Activated CD8-positive, alpha-beta memory T cell treated with anti-CD3 and anti-CD28 coated beads, Interleukin-2, amount 50 U/mL, for 24 hours (primary cell): ENCODE results near the gene MEF2C.

Experiments
- DNase-seq: peaks from one replicate; pipeline ENCODE4 v3.0.0-alpha.2; 2020; ENCODE audit errors: extremely low read depth

Gene MEF2C

GRCh38 chr5:88718736-88719135 is 164.2 kb downstream of the MEF2C start:
- no peak for DNase-seq

DNA sequence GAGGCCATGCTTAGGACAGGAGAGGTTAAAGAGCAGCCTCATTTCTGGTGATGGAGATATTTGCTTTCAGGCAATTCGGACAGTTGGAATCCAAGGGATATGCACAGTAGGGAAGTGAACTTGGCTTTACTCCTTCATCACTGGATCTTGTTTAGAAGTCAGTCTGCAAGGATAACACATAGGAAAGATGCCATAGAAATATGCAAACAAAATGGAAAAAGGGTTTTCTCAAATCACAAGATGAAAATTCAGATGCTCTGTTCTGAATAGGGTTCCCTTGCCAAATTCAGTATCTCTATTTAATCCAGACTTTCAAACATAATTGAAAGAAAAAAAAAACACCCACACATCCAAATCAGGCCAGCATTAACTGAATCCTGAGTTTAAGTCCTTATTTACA is 166.9 kb downstream of the MEF2C start:
- no peak for DNase-seq

GRCh38 chr5:88715503-88715902 is 167.5 kb downstream of the MEF2C start:
- no peak for DNase-seq

- no peak for DNase-seq
Observed at GRCh38 chr5:88713818-88714217, 169.2 kb downstream of the MEF2C start.

DNA sequence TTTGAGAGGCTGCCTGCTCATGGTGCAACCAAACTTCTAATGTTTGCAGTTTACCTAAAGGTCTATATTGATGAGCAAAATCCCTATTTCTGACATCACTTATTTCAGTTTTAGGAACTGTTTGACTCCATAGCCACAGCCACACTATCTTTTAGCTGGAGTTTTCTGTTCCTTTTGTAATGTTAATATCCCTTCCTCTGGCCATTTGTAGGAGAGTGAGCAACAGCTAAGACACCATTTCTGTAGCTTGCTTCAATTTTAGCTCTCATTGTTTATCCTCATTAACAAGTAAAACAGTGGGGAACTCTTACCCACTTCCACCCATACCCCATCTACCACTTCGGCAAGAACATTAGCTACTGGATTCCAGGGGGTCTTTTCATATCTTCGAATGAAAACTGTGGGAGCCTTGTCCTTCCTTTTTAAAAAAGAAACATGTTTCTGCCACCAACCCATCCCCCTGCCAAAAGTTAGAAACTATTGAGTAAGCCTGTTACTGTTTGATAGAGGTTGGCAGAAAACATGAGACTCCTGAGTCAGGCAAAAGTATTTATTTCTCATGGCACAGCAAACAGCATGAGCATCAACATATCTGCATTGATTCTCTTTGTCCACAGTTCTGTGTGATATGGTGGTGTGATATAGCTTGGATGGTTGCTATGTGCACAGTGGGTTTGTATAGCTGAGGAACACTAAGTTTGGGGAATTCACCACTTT is 174.1 kb downstream of the MEF2C start:
- no peak for DNase-seq

DNA sequence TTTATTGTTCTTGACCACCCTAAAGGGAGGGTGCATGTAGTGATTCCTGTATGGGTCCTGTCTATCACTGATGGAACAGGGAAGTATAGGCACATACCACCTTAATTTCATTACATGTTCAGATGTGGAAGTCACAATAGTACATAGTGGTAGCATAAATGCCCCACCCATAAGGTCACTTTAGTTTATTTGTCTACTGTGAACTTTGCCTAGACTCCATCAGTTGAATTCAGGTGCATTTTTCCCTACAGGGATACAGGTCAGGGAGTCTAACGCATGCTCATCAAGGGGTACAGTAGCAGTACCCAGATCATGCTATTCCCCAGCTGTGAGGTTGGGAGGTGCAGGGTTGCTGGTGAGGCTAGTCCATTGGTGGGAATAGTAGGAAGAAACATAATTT is 175.0 kb downstream of the MEF2C start:
- DNase-seq, result no peak

DNA sequence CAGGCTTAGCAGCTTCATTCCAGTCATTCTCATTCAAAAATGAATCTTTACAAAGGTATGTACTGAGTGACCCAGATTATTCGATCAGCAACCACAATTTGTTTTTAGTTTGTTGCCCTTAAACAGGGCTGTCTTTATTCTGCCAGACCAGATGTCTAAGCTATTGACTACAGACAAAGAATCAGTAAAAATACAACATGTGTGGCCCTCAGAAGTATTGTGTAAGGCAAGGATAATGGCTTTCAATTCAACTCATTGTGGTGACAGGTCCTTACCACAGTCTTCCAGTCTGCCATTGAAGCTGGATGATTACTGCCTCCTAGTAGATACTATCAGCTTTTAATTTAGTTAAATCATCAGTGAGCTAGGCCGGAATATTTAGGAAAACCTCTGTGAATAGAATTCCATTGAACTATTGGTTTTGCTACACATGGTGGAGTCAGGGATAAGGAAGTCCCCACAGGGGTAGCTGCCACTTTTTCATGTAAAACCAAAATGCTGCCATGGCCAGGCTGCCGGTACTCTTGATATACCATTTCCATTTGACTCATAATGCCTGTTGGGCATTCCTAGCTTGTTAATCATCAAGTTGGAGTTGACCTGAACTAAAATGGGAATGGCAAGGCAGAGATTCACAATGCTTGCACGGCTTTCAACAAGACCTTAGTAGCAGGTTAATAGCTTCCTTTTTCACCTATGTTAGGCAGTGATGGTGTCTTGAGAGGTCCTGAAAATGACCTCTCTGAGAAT is 175.6 kb downstream of the MEF2C start:
- DNase-seq, result no peak

DNA sequence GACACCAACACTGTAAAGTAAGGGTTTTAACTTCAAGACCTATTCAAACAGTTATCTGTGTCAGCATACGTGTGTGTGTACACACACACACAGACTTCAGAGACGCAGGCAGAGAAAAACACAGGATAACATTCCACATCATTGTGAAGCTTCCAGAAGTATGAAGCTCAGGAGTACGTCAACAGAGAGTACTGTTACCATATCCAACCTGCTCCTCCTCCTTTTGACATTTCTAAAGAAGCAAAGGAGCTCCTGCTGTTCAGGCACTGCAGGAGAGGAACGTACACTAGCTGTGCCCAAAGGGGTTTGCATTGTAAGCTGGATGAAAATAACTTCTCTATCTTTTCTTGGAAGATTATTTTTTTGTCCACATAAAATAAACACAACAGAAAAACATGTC is 180.7 kb downstream of the MEF2C start:
- no peak for DNase-seq

- no peak for DNase-seq
Observed at GRCh38 chr5:88700121-88700520, 182.9 kb downstream of the MEF2C start.

DNA sequence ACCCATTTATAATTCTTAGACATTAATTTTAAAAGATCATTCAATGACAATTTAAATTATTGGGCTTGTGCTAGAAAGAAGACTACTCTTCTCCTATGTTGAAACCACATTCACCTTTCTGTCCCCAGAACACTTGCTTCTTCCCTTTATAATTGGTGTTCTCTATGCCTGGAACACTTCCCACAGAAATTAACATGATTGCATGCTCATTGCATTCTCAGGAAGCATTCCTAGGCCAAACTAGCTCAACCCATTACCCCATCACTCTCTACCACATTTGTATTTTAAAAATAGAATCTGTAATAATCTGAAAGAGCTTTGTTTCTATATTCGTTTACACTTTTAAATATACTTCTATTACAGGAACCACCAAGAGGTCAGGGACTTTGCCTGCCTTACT is 184.7 kb downstream of the MEF2C start:
- DNase-seq, result no peak

- DNase-seq, result no peak
Observed at GRCh38 chr5:88696466-88696865, 186.5 kb downstream of the MEF2C start.

DNA sequence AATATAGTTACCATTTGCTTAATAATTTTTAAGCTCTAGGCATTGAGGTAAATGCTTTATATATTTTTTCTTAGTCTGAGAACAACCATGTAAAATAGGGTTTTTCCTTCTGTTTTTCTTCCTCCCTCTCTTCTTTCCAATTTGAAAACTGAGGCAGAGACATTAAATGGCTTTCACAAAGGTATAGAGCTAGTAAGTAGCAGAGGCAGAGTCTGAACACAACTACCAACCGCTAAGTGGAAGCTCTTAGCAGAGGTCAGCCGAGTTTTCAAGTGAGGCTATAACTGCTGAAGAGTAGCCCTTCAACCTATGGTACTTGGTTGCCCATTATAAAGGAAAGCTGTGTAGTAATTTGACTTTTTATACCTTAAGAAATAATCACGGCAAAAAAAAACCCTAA is 187.1 kb downstream of the MEF2C start:
- no peak for DNase-seq

GRCh38 chr5:88695232-88695631 is 187.8 kb downstream of the MEF2C start:
- DNase-seq, result no peak

DNA sequence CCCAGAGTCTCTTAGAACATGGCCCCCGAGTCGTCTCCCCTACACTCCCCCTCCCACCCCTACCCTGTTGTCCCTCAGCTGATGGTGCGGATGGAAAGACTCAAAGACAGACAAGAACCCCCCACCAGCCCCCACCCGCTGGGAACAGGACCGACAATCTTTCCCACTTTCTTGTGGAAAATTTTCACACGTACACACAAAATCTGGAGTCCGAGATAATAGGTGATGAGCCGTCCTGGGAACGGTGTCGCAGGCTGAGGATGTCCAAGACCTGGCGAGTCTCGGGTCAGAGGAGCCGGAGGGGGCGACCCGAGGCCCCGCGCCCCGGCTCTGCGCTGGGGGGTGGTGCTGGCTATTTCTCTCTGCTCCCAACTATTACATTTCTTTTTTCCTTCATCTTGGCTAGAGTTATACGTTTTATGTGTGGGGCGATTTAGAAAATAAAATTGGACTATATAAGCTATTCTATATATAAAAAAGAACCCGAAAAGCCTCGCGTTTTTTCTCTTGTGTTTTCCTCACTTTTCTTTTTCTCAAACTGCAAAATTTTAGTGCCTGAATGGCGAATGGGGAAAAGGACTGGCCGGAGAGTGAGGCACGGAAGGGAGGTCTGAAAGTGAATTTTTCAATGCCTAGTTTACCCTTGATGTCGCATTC is 188.8 kb downstream of the MEF2C start:
- DNase-seq, result no peak

GRCh38 chr5:88693071-88693932 is 189.7 kb downstream of the MEF2C start:
- no peak for DNase-seq

- no peak for DNase-seq
Observed at GRCh38 chr5:88691945-88692868, 190.8 kb downstream of the MEF2C start.

- DNase-seq, result no peak
Observed at GRCh38 chr5:88691230-88691582, 191.8 kb downstream of the MEF2C start.

DNA sequence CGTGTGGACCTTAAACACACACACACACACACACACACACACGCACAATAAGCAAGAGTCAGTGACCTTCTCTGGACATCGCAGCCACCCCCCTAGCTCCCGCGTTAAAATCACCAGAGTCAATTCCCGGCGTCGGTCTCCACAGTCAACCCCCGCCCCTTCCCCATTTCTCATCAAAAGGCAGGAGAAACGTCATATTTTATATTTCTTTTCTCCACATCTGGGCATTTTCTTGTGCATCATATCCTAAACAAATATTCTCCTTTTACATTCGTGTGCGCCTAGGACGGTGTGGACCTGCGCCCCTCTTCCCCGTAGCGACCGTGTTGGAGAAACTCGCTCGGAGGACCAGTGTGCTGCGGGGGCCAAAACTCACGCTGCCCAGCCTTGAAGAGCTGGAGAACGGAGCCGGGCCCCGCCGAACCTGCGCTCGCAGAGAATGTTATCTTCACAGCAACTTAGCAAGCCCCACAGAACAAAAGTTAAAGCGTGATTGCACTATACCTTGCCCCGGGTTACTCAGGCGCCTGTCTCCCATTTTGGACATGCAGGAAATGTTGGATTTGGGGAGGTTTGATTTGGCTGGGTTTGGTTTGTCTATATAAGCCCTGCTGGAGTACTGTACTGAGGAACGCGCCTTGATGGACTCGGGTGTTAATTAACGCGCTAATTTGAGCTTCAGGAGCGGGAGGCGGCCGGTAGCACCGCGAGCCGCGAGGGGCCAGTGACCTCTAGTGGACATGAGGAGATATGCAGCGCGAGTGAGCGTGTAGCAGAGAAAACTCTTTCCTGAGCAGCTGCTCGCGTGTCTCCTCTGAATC is 192.4 kb downstream of the MEF2C start:
- no peak for DNase-seq

GRCh38 chr5:88689668-88690408 is 193.1 kb downstream of the MEF2C start:
- no peak for DNase-seq
